ENCODE measurements around the gene RNF181.
"Not testable (repeated sequence)": the region's sequence is repeated elsewhere in the genome, so short reads cannot be mapped to it uniquely, and the experiment has no call there.

Gene RNF181

GRCh38 chr2:85589181-85589580 is 6.4 kb upstream of the RNF181 start:
- no peak for TF ChIP-seq CTCF (IDR thresholded peaks at IDR 0.05; ENCODE audit: low read depth, low read length)
- in situ Hi-C loops (cut with HindIII; ENCODE audit: low sequenced_read_pairs): no loop called here
- no peak overlapping the region for H3K4me3 ChIP-seq (ENCODE audit: low read depth, low read length)
- no peak for DNase-seq (ENCODE audit: low read depth, low spot score)

GRCh38 chr2:85589982-85590791 is 5.4 kb upstream of the RNF181 start:
- peak; percentile 98 for DNase-seq (ENCODE audit: low read depth, low spot score)

GRCh38 chr2:85590950-85591349 is 4.6 kb upstream of the RNF181 start:
- no peak overlapping the region for H3K4me3 ChIP-seq (ENCODE audit: low read depth, low read length)
- DNase-seq (ENCODE audit: low read depth, low spot score): no peak
- in situ Hi-C loops (cut with HindIII; ENCODE audit: low sequenced_read_pairs): no loop called here
- TF ChIP-seq CTCF (IDR thresholded peaks at IDR 0.05; ENCODE audit: low read depth, low read length): no peak

More at GRCh38 chr2:85589982-85590791, 5.4 kb upstream of the RNF181 start:
- no peak overlapping the region for H3K4me3 ChIP-seq (ENCODE audit: low read depth, low read length)
- TF ChIP-seq CTCF (IDR thresholded peaks at IDR 0.05; ENCODE audit: low read depth, low read length): no peak
- in situ Hi-C loops (cut with HindIII; ENCODE audit: low sequenced_read_pairs): no loop called here

- no peak overlapping the region for H3K4me3 ChIP-seq (ENCODE audit: low read depth, low read length)
- DNase-seq (ENCODE audit: low read depth, low spot score): no peak
- in situ Hi-C loops (cut with HindIII; ENCODE audit: low sequenced_read_pairs): no loop called here
- TF ChIP-seq CTCF (IDR thresholded peaks at IDR 0.05; ENCODE audit: low read depth, low read length): no peak
Measured at GRCh38 chr2:85591563-85591962, 4.0 kb upstream of the RNF181 start.

- H3K4me3 ChIP-seq (ENCODE audit: low read depth, low read length); in situ Hi-C loops (cut with HindIII; ENCODE audit: low sequenced_read_pairs); DNase-seq (ENCODE audit: low read depth, low spot score): not testable (repeated sequence)
Measured at GRCh38 chr2:85592299-85592698, 3.2 kb upstream of the RNF181 start.

- no peak for TF ChIP-seq CTCF (IDR thresholded peaks at IDR 0.05; ENCODE audit: low read depth, low read length)
- no peak overlapping the region for H3K4me3 ChIP-seq (ENCODE audit: low read depth, low read length)
- in situ Hi-C loops (cut with HindIII; ENCODE audit: low sequenced_read_pairs): no loop called here
- DNase-seq (ENCODE audit: low read depth, low spot score): no peak
Measured at GRCh38 chr2:85593023-85593422, 2.5 kb upstream of the RNF181 start.

- in situ Hi-C loops (cut with HindIII; ENCODE audit: low sequenced_read_pairs): no loop called here
- DNase-seq (ENCODE audit: low read depth, low spot score): no peak
- TF ChIP-seq CTCF (IDR thresholded peaks at IDR 0.05; ENCODE audit: low read depth, low read length): no peak
- H3K4me3 ChIP-seq (ENCODE audit: low read depth, low read length): peak overlapping the region; percentile 98
Measured at GRCh38 chr2:85594715-85595300, 737 bp upstream of the RNF181 start.
